WTC11 (cell line): ENCODE data around the gene PGGT1B. TPM values are rescaled to one million over a fixed set of nuclear protein-coding genes. Genes with fewer than 3 reads are reported as not detected.

ENCODE experiments used
- ATAC-seq: fragments of 200-7000 bp; cut with Tn5 transposase; 2 replicates; pipeline ENCODE4 v1.10.0; 2021; ENCODE audit warnings: mild to moderate bottlenecking, moderate library complexity
- CTCF ChIA-PET: fragments of 300-600 bp; sonication (Branson Sonifier 250); formaldehyde crosslinking; loops from one replicate; lab custom pipeline; 2021; ENCODE audit warnings: antibody characterized with exemption; lab: Charles Lee
- POLR2A ChIA-PET: fragments of 350-600 bp; sonication (Branson Sonifier 250); formaldehyde crosslinking; loops from one replicate; lab custom pipeline; 2021; ENCODE audit warnings: antibody characterized with exemption; lab: Charles Lee
- DNase-seq: peaks from one replicate; pipeline ENCODE4 v3.0.0; 2021; ENCODE audit warnings: low spot score
- H3K27ac Mint-ChIP-seq: 2 replicates; pipeline ENCODE4 v1.8.0; 2021; ENCODE audit warnings: mixed read lengths
- H3K27me3 Mint-ChIP-seq: 2 replicates; pipeline ENCODE4 v1.8.0; 2021; ENCODE audit warnings: low read depth, mild to moderate bottlenecking, moderate library complexity, mixed read lengths
- H3K36me3 Mint-ChIP-seq: 2 replicates; pipeline ENCODE4 v1.8.0; 2021; ENCODE audit warnings: mixed read lengths
- H3K4me1 Mint-ChIP-seq: 2 replicates; pipeline ENCODE4 v1.8.0; 2022; ENCODE audit warnings: mixed read lengths
- H3K4me3 Mint-ChIP-seq: 2 replicates; pipeline ENCODE4 v1.8.0; 2021; ENCODE audit warnings: mild to moderate bottlenecking, moderate library complexity, mixed read lengths
- H3K9me3 Mint-ChIP-seq: 2 replicates; pipeline ENCODE4 v1.8.0; 2021; ENCODE audit warnings: mixed read lengths
- AFF4 ChIP-seq: sonication (generic); formaldehyde crosslinking; IDR thresholded peaks from 2 replicates; pipeline ENCODE4 v1.8.1; 2023; ENCODE audit warnings: mild to moderate bottlenecking, missing genetic modification reagents, borderline replicate concordance
- ATF3 ChIP-seq: sonication (generic); formaldehyde crosslinking; conservative IDR thresholded peaks from 2 replicates; pipeline ENCODE4 v1.8.1; 2022; ENCODE audit warnings: mild to moderate bottlenecking, missing genetic modification reagents
- CBFB ChIP-seq: sonication (generic); formaldehyde crosslinking; IDR thresholded peaks from 2 replicates; pipeline ENCODE4 v1.8.1; 2022; ENCODE audit warnings: mild to moderate bottlenecking, low read depth, missing genetic modification reagents
- EMX1 ChIP-seq: fragments of 250-450 bp; sonication (Bioruptor Pico); IDR thresholded peaks from 2 replicates; pipeline ENCODE4 v1.8.0; 2021; ENCODE audit warnings: mild to moderate bottlenecking
- FOXJ3 ChIP-seq: sonication (generic); formaldehyde crosslinking; IDR thresholded peaks from 2 replicates; pipeline ENCODE4 v1.9.0; 2021; ENCODE audit warnings: missing genetic modification reagents, mild to moderate bottlenecking, borderline replicate concordance
- FOXP1 ChIP-seq: sonication (generic); formaldehyde crosslinking; IDR thresholded peaks from 2 replicates; pipeline ENCODE4 v1.8.0; 2022; ENCODE audit warnings: missing genetic modification reagents, mild to moderate bottlenecking, moderate library complexity, borderline replicate concordance
- FOXP4 ChIP-seq: sonication (generic); formaldehyde crosslinking; IDR thresholded peaks from 2 replicates; pipeline ENCODE4 v1.8.0; 2022; ENCODE audit warnings: mild to moderate bottlenecking, missing genetic modification reagents
- KAT7 ChIP-seq: sonication (generic); formaldehyde crosslinking; IDR thresholded peaks from 2 replicates; pipeline ENCODE4 v1.8.1; 2023; ENCODE audit warnings: missing genetic modification reagents, mild to moderate bottlenecking, borderline replicate concordance
- MAX ChIP-seq: sonication (generic); formaldehyde crosslinking; IDR thresholded peaks from 2 replicates; pipeline ENCODE4 v1.8.0; 2022; ENCODE audit warnings: mild to moderate bottlenecking, missing genetic modification reagents
- MLX ChIP-seq: sonication (generic); formaldehyde crosslinking; IDR thresholded peaks from 2 replicates; pipeline ENCODE4 v1.8.1; 2023; ENCODE audit warnings: mild to moderate bottlenecking, missing genetic modification reagents, moderate library complexity
- MYBL2 ChIP-seq: sonication (generic); formaldehyde crosslinking; IDR thresholded peaks from 2 replicates; pipeline ENCODE4 v1.8.1; 2023; ENCODE audit warnings: mild to moderate bottlenecking, moderate library complexity, missing genetic modification reagents
- NR1H2 ChIP-seq: sonication (generic); formaldehyde crosslinking; IDR thresholded peaks from 2 replicates; pipeline ENCODE4 v1.9.0; 2021; ENCODE audit warnings: mild to moderate bottlenecking, moderate library complexity, missing genetic modification reagents
- SMAD3 ChIP-seq: sonication (generic); formaldehyde crosslinking; IDR thresholded peaks from 2 replicates; pipeline ENCODE4 v1.8.0; 2022; ENCODE audit warnings: missing genetic modification reagents, mild to moderate bottlenecking, borderline replicate concordance
- TCF7 ChIP-seq: sonication (generic); formaldehyde crosslinking; IDR thresholded peaks from 2 replicates; pipeline ENCODE4 v1.8.0; 2022; ENCODE audit warnings: mild to moderate bottlenecking, low read depth, missing genetic modification reagents, moderate library complexity
- ZNF138 ChIP-seq: sonication (generic); formaldehyde crosslinking; conservative IDR thresholded peaks from 2 replicates; pipeline ENCODE4 v1.8.1; 2022; ENCODE audit warnings: mild to moderate bottlenecking, moderate library complexity, missing genetic modification reagents
- ZNF219 ChIP-seq: sonication (generic); formaldehyde crosslinking; IDR thresholded peaks from 2 replicates; pipeline ENCODE4 v1.8.0; 2023; ENCODE audit warnings: missing genetic modification reagents, mild to moderate bottlenecking, borderline replicate concordance
- ZNF416 ChIP-seq: fragments of 250-450 bp; sonication (Bioruptor Pico); IDR thresholded peaks from 2 replicates; pipeline ENCODE4 v1.9.0; 2021; ENCODE audit warnings: mild to moderate bottlenecking, inconsistent platforms
- ZNF425 ChIP-seq: fragments of 250-450 bp; sonication (Bioruptor Pico); conservative IDR thresholded peaks from 2 replicates; pipeline ENCODE4 v1.9.0; 2021; ENCODE audit warnings: mild to moderate bottlenecking
- ZSCAN18 ChIP-seq: fragments of 250-450 bp; sonication (Bioruptor Pico); IDR thresholded peaks from 2 replicates; pipeline ENCODE4 v2.1.2; 2022; ENCODE audit warnings: mild to moderate bottlenecking, moderate library complexity
- total RNA-seq: library from RNA; stranded (reverse); gene quantifications from 3 replicates; pipeline ENCODE4 v1.2.3, GENCODE V29; 2021

Gene PGGT1B
- total RNA-seq, 1 experiment from 2014 or later = 43.0 TPM

GRCh38 chr5:115284021-115284420 lies 21.3 kb upstream of the PGGT1B start:
- H3K4me1 Mint-ChIP-seq = peaks cover 9% of the 10 kb centered on the region
- H3K27me3 Mint-ChIP-seq = no peaks in the 10 kb centered on the region
- ATAC-seq = no peak
- no peak overlapping the region for H3K4me3 Mint-ChIP-seq
- TF ChIP-seq FOXJ3 (CRISPR knock-in tag) (no peak), SMAD3 (CRISPR knock-in tag) (no peak), ZNF416 (CRISPR knock-in tag) (no peak), ZNF425 (CRISPR knock-in tag) (no peak), ZNF219 (CRISPR knock-in tag) (no peak), NR1H2 (CRISPR knock-in tag) (no peak)
- no peak for DNase-seq
- no peak overlapping the region for H3K27ac Mint-ChIP-seq
- H3K36me3 Mint-ChIP-seq = 0 out of 2 replicates have a peak, but pooled peaks cover 3% of the 10 kb centered on the region
- ChIA-PET CTCF (no interaction called here), POLR2A (no interaction called here)
- H3K9me3 Mint-ChIP-seq = 0 out of 2 replicates have a peak, but pooled peaks cover 3% of the 10 kb centered on the region

GRCh38 chr5:115282131-115282530 lies 19.5 kb upstream of the PGGT1B start:
- ChIA-PET CTCF (no interaction called here), POLR2A (no interaction called here)
- Mint-ChIP-seq H3K9me3 (no peaks in the 10 kb centered on the region), H3K4me1 (peaks cover 9% of the 10 kb centered on the region), H3K4me3 (no peak overlapping the region), H3K36me3 (0 out of 2 replicates have a peak, but pooled peaks cover 3% of the 10 kb centered on the region), H3K27ac (no peak overlapping the region), H3K27me3 (no peaks in the 10 kb centered on the region)
- DNase-seq (no peak), ATAC-seq (no peak)
- TF ChIP-seq MAX (CRISPR knock-in tag) (no peak), ATF3 (no peak), CBFB (no peak)

GRCh38 chr5:115274584-115274983 lies 11.9 kb upstream of the PGGT1B start:
- H3K27ac Mint-ChIP-seq = no peak overlapping the region
- no peaks in the 10 kb centered on the region for H3K27me3 Mint-ChIP-seq
- TF ChIP-seq AFF4 (CRISPR knock-in tag) (no peak), KAT7 (CRISPR knock-in tag) (no peak), EMX1 (no peak), FOXP1 (no peak), ZNF138 (CRISPR knock-in tag) (no peak), MYBL2 (CRISPR knock-in tag) (no peak), TCF7 (CRISPR knock-in tag) (no peak), MLX (CRISPR knock-in tag) (no peak), FOXP4 (CRISPR knock-in tag) (no peak), ZSCAN18 (CRISPR knock-in tag) (no peak)
- no peaks in the 10 kb centered on the region for H3K4me1 Mint-ChIP-seq
- H3K9me3 Mint-ChIP-seq = no peaks in the 10 kb centered on the region
- H3K4me3 Mint-ChIP-seq = no peak overlapping the region
- peaks cover 13% of the 10 kb centered on the region for H3K36me3 Mint-ChIP-seq
- ChIA-PET CTCF (no interaction called here), POLR2A (no interaction called here)
- no peak for ATAC-seq
- no peak for DNase-seq
